Right lobe of liver (tissue), 6 donors: ENCODE measurements around the gene CKMT1A. TPM values are rescaled to one million over a fixed set of nuclear protein-coding genes. Genes with fewer than 3 reads are reported as not detected.
"Not testable (repeated sequence)": the region's sequence is repeated elsewhere in the genome, so short reads cannot be mapped to it uniquely, and the experiment has no call there.

Experiments used
- ATAC-seq, 4 donors: fragments of 200-7000 bp; cut with Tn5 transposase; one replicate each; pipeline ENCODE4 v1.9.1; 2020; ENCODE audit warnings: mild to moderate bottlenecking in 4 of 4, moderate library complexity in 4 of 4
- DNase-seq, 3 donors: peaks; one replicate each; pipeline ENCODE4 v3.0.0-alpha.2; 2020
- H3K27ac ChIP-seq, 3 donors: fragments of 200-600 bp; one replicate each; pipeline ENCODE4 v1.8.0; 2022
- H3K27me3 ChIP-seq, 2 donors: fragments of 200-600 bp; one replicate each; pipeline ENCODE4 v1.8.0; 2022
- H3K36me3 ChIP-seq, 4 donors: fragments of 200-600 bp; sonication (generic) in 1 of 4; one replicate each; pipeline versions ENCODE4 v1.5.1 to v1.8.0; 2017 to 2022; ENCODE audit warnings: control low read depth in 1 of 4
- H3K4me1 ChIP-seq, 4 donors: fragments of 200-600 bp; sonication (generic) in 1 of 4; one replicate each; pipeline versions ENCODE4 v1.5.1 to v1.8.0; 2017 to 2022; ENCODE audit warnings: control low read depth in 1 of 4
- H3K4me3 ChIP-seq, 3 donors: fragments of 200-600 bp; one replicate each; pipeline ENCODE4 v1.8.0; 2022
- H3K9me3 ChIP-seq, 4 donors: fragments of 200-600 bp; sonication (generic) in 1 of 4; one replicate each; pipeline versions ENCODE4 v1.5.1 to v1.8.0; 2017 to 2022; ENCODE audit warnings: control low read depth in 1 of 4
- CTCF ChIP-seq, 4 donors: fragments of 200-600 bp in 3 of 4; fragments of 450-650 bp in 1 of 4; IDR thresholded peaks; one replicate each; pipeline versions ENCODE4 v1.5.1 to v1.8.0; 2016 to 2022; ENCODE audit warnings: antibody characterized with exemption in 4 of 4, mild to moderate bottlenecking in 2 of 4
- POLR2A ChIP-seq: fragments of 450-650 bp; IDR thresholded peaks from one replicate; pipeline ENCODE4 v1.6.1; 2017; ENCODE audit warnings: antibody characterized with exemption, mild to moderate bottlenecking
- WGBS: methylation state at CpG from one replicate; pipeline ENCODE4 v1.1.6; 2018; ENCODE audit warnings: low coverage, low lambda C conversion rate; ENCODE audit not compliant: insufficient coverage; ENCODE audit errors: missing lambda C conversion rate; 5-methylcytosine and 5-hydroxymethylcytosine counted together
- intact Hi-C, 2 donors: fragments of 100-400 bp; cut with DNase I; formaldehyde crosslinking; loops; one replicate each; pipeline versions ENCODE4 v1.11.2 to v1.14.1; 2022
- small RNA-seq, 2 experiments: library from RNA; depleted of rRNA; stranded (forward); fragments of <200 nt; gene quantifications; one replicate each; pipeline ENCODE3, GENCODE V24; 2016
- total RNA-seq, 6 experiments: library from RNA; depleted of rRNA in 2 of 6; stranded (reverse); fragments of >200 nt in 2 of 6; fragmentation: NEBNext Ultra II Directional in 3 of 6; extraction: Animal tissue kit (Norgen Biotek cat#: 25700) in 3 of 6; gene quantifications; one replicate each; pipeline versions ENCODE4 v1.1.0 to v1.2.4, GENCODE V29; 2016 to 2023
- donor health status: DM: no; HTN: yes; CAD: no.
- donor health status: DM: no; HTN: no; CAD: no.
- donor health status: DM: no; HTN: no; CAD: no.
- donor health status: DM: no; HTN: yes; CAD: no.
- donor health status: DM: no; HTN: yes; CAD: no.

CKMT1A gene
- total RNA-seq, 6 experiments from 2014 or later = 1.2 to 1.3 TPM; not detected in 4

GRCh38 chr15:43735416-43735815, 41.8 kb downstream of the CKMT1A start:
- DNase-seq (no peak), ATAC-seq (no peak)
- intact Hi-C loops = no loop called here
- no peaks in the 10 kb centered on the region for H3K4me1 ChIP-seq
- no peaks in the 10 kb centered on the region for H3K36me3 ChIP-seq
- TF ChIP-seq POLR2A = no peak
- TF ChIP-seq CTCF (IDR thresholded peaks at IDR 0.05) = no peak
- H3K27me3 ChIP-seq = no peaks in the 10 kb centered on the region
- 79% methylated on average over 6 of the region's 6 CpGs for WGBS
- H3K4me3 ChIP-seq = no peak overlapping the region
- H3K9me3 ChIP-seq = no peaks in the 10 kb centered on the region
- H3K27ac ChIP-seq = no peak overlapping the region

- H3K36me3 ChIP-seq, H3K9me3 ChIP-seq, intact Hi-C loops, H3K27me3 ChIP-seq: not testable (repeated sequence)
- peak within 1 kb of the TSS; percentile 75 to 86 (median 84) for H3K4me3 ChIP-seq
- peaks cover 0 to 33% (median 8%) of the 10 kb centered on the region in 4 donors for H3K4me1 ChIP-seq
- ATAC-seq = peak; percentile 93 to 98 (median 96)
- 0% methylated on average over 5 of the region's 84 CpGs for WGBS
- H3K27ac ChIP-seq = peak within 1 kb of the TSS; percentile 86 to 89 (median 88)
- DNase-seq = peak; percentile 97 to 98 (median 97)
- TF ChIP-seq POLR2A = peak; percentile 98
Observed at GRCh38 chr15:43746245-43746902, 52.7 kb downstream of the CKMT1A start, which contains the start of gene PDIA3. Gene PDIA3, plus strand, starts transcription at chr15:43746438. Its CDS starts 102 bp downstream, at chr15:43746540.

GRCh38 chr15:43746903-43747309, 53.2 kb downstream of the CKMT1A start:
- H3K36me3 ChIP-seq, H3K9me3 ChIP-seq, intact Hi-C loops, H3K27me3 ChIP-seq, DNase-seq: not testable (repeated sequence)
- WGBS = 0% methylated on average over 12 of the region's 12 CpGs
- H3K27ac ChIP-seq = peak overlapping the region; percentile 86 to 89 (median 88)
- H3K4me3 ChIP-seq = peak overlapping the region; percentile 75 to 86 (median 84)
- peak; percentile 15 to 47 (median 37) for ATAC-seq
- H3K4me1 ChIP-seq = peaks cover 0 to 39% (median 12%) of the 10 kb centered on the region in 4 donors

- intact Hi-C loops = no loop called here
- H3K4me1 ChIP-seq = peaks cover 0 to 41% (median 15%) of the 10 kb centered on the region in 4 donors
Observed at GRCh38 chr15:43748376-43748775, 54.7 kb downstream of the CKMT1A start.

More at GRCh38 chr15:43748376-43748775, 54.7 kb downstream of the CKMT1A start:
- peak overlapping the region; percentile 75 to 86 (median 84) for H3K4me3 ChIP-seq
- H3K9me3 ChIP-seq = no peaks in the 10 kb centered on the region
- DNase-seq = no peak
- TF ChIP-seq POLR2A = no peak
- no peak for TF ChIP-seq CTCF (IDR thresholded peaks at IDR 0.05)
- no peaks in the 10 kb centered on the region for H3K27me3 ChIP-seq
- no peak for ATAC-seq
- peaks cover 0 to under 1% (median 0%) of the 10 kb centered on the region in 4 donors for H3K36me3 ChIP-seq
- peak overlapping the region in 1 of 3 donors; percentile 13 for H3K27ac ChIP-seq
- 29% methylated on average over 3 of the region's 3 CpGs for WGBS

Small RNA genes lying within 50 kb of the gene (small RNA-seq; reads per million reads assigned to genes)
- gene PDIA3P2 = 0 reads per million in 2 experiments
- 0 reads per million in 2 experiments for gene RNU6-353P
- gene RNU6-354P = 0 reads per million in 2 experiments

Other genes with a start within 250 kb of the CKMT1A start
- gene TP53BP1, start 200.7 kb upstream of the CKMT1A start, total RNA-seq = 10 to 100 TPM in 5 of 6 experiments, 1 to 10 TPM in 1; 4.9 to 12.2 (median 10.8) TPM
- gene MAP1A, start 176.3 kb upstream of the CKMT1A start, total RNA-seq = under 1 TPM; 0.09 to 0.56 (median 0.24) TPM
- 10 to 100 TPM; 11.6 to 23.2 (median 16.5) TPM for gene PPIP5K1, start 103.7 kb upstream of the CKMT1A start, total RNA-seq
- not detected for gene CKMT1B, start 99.8 kb upstream of the CKMT1A start, total RNA-seq
- 1 to 10 TPM in 2 of 6 experiments, under 1 TPM in 3, not detected in 1; 0.11 to 1.4 (median 0.83) TPM for gene STRC, start 75.1 kb upstream of the CKMT1A start, total RNA-seq
- gene CATSPER2, start 45.0 kb upstream of the CKMT1A start, total RNA-seq = 1 to 10 TPM in 4 of 6 experiments, under 1 TPM in 2; 0.74 to 3.2 (median 1.9) TPM
- gene PDIA3, start 52.6 kb downstream of the CKMT1A start, total RNA-seq = 100 to 1,000 TPM; 203 to 511 (median 317) TPM
- gene ELL3, start 83.1 kb downstream of the CKMT1A start, total RNA-seq = 1 to 10 TPM in 5 of 6 experiments, under 1 TPM in 1; 0.39 to 2.0 (median 1.7) TPM
- 100 to 1,000 TPM; 454 to 694 (median 611) TPM for gene SERF2, start 98.5 kb downstream of the CKMT1A start, total RNA-seq
- gene SERINC4, start 106.4 kb downstream of the CKMT1A start, total RNA-seq = under 1 TPM in 2 of 6 experiments, not detected in 4; 0.22 to 0.26 TPM
- gene HYPK, start 106.7 kb downstream of the CKMT1A start, total RNA-seq = 10 to 100 TPM in 3 of 6 experiments, 1 to 10 TPM in 3; 6.1 to 17.4 (median 9.1) TPM
- 10 to 100 TPM in 2 of 6 experiments, 1 to 10 TPM in 4; 6.7 to 11.9 (median 8.1) TPM for gene MFAP1, start 130.8 kb downstream of the CKMT1A start, total RNA-seq
- gene WDR76, start 133.1 kb downstream of the CKMT1A start, total RNA-seq = 1 to 10 TPM in 3 of 6 experiments, under 1 TPM in 3; 0.46 to 5.5 (median 1.1) TPM